ENCODE data around the gene ZNF684. TPM values are rescaled to one million over a fixed set of nuclear protein-coding genes. Genes with fewer than 3 reads are reported as not detected.
"Not testable (repeated sequence)": the region's sequence is repeated elsewhere in the genome, so short reads cannot be mapped to it uniquely, and the experiment has no call there.

Gene ZNF684
- total RNA-seq, 2 donors from 2014 or later, result 5.2 to 8.3 TPM

- intact Hi-C loops (cut with DNase I, micrococcal nuclease), result no loop called here
- ATAC-seq (no peak), DNase-seq (no peak)
These were observed 31.8 kb downstream of the ZNF684 start for GRCh38 chr1:40563266-40563665.

DNA sequence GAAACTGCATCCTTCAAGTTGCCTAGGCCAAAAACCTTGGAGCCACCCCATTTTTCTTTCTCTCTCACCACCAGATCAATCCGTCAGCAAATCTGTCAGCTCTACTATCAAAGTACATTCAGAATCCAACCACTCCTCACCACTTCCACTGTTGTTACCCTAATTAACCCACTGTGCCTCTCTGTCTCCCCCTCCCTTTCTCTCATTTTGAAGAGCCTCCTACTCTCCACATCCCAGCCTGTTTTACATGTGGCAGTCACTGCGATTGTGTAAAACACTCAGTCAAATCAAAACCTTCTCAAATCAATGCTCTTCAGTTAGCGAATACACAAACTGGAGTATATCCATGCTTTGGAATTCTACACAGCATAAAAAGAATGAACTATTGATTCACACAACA is 33.1 kb downstream of the ZNF684 start:
- no peak for DNase-seq
- intact Hi-C loops (cut with DNase I, micrococcal nuclease), result no loop called here
- ATAC-seq, result no peak

- ATAC-seq (peak; percentile 77), DNase-seq (no peak)
- intact Hi-C loops (cut with DNase I, micrococcal nuclease), result no loop called here
These were observed 33.5 kb downstream of the ZNF684 start for GRCh38 chr1:40564913-40565312.

- ATAC-seq (no peak), DNase-seq (no peak)
- intact Hi-C loops (cut with DNase I, micrococcal nuclease), result no loop called here
These were observed 36.4 kb downstream of the ZNF684 start for GRCh38 chr1:40567825-40568224.

GRCh38 chr1:40574805-40575204 is 43.4 kb downstream of the ZNF684 start:
- DNase-seq; ATAC-seq; intact Hi-C loops (cut with DNase I, micrococcal nuclease): not testable (repeated sequence)

- ATAC-seq (no peak), DNase-seq (no peak)
- intact Hi-C loops (cut with DNase I, micrococcal nuclease), result no loop called here
These were observed 43.9 kb downstream of the ZNF684 start for GRCh38 chr1:40575336-40575735.

DNA sequence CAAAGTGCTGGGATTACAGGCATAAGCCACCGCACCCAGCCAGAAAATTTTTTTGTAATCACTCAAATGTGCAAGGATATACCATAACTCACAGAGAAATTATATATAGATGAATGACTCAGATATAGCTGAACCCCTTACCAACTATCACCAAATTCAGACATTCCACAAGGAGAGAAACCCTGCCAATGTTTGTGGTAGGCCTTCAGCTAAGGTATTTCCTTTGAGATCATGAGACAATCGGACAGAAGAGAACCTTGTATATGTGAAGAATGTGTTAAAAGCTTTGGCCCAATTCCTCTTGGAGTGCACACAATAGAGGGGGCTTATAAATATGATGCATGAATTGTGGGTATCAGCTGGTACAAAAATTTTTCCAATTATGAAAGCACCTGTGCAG is 50.7 kb downstream of the ZNF684 start:
- ATAC-seq (no peak), DNase-seq (no peak)
- intact Hi-C loops (cut with DNase I, micrococcal nuclease), result no loop called here

DNA sequence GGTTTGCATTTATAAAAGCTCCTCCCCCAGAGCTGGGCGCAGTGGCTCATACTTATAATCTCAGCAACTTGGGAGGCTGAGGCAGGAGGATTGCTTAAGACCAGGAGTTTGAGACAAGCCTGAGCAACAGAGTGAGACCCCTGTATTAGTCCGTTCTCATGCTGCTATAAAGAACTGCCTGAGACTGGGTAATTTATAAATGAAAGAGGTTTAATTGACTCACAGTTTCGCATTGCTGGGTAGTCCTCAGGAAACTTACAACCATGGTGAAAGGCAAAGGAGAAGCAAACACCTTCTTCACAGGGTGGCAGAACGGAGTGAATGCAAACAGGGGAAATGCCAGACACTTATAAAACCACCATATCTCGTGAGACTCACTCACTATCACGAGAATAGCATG is 52.5 kb downstream of the ZNF684 start:
- DNase-seq (no peak), ATAC-seq (no peak)
- intact Hi-C loops (cut with DNase I, micrococcal nuclease), result no loop called here

- ATAC-seq, result no peak
- intact Hi-C loops (cut with DNase I, micrococcal nuclease), result no loop called here
- DNase-seq, result no peak
These were observed 57.1 kb downstream of the ZNF684 start for GRCh38 chr1:40588586-40588985.

DNA sequence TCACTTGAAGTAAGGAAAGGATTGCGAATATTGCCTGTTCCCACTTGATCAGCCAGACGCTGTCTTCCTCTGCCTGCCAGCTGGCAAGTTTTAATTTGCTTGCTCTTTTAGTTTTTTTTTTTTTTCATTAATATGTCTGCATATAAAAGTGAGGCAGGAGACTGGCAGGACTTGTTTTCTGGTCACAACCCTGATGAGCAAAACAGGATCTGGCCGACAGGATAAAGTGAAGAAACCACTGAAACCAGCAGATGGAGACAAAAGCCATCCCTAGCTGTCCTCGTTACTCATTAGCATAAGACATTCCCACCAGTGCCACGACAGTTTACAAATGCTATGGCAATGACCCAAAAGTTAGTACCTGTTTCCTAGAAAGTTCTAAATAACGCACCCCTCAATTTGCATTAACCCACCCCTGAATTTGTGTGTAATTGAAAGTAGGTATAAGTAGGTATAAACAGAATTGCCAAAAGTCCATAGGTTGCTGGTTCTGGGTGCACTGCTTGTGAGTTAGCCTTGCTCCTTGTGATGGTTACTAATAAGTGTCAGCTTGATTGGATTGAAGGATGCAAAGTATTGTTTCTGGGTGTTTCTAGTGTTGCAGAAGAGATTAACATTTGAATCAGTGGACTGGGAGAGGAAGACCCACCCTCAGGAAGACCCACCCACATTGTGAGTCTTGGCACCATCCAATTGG is 60.8 kb downstream of the ZNF684 start:
- DNase-seq (no peak), ATAC-seq (peak; percentile 62)
- intact Hi-C loops (cut with DNase I, micrococcal nuclease), result no loop called here

GRCh38 chr1:40593449-40594186 is 62.2 kb downstream of the ZNF684 start:
- intact Hi-C loops (cut with DNase I, micrococcal nuclease), result no loop called here
- DNase-seq, result no peak
- no peak for ATAC-seq

DNA sequence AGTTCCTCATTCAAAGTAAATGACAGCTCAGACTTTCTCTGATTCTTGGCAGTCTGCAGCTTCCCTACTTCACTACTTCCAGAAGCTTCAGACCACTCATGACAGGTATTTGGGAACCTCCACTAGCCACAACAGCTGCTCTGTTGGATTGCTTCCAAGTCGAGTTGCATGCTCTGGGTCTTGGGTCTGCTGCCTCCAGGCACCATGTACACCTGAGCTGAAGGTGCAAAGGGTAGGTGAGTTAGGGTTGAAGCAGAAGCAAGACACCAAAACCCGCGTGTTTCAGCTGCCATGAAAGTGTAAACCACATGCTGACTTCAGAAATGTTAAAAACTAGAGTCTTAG is 62.7 kb downstream of the ZNF684 start:
- intact Hi-C loops (cut with DNase I, micrococcal nuclease), result no loop called here
- no peak for DNase-seq
- ATAC-seq, result no peak

- ATAC-seq (no peak), DNase-seq (no peak)
- intact Hi-C loops (cut with DNase I, micrococcal nuclease), result no loop called here
These were observed 64.2 kb downstream of the ZNF684 start for GRCh38 chr1:40595623-40596022.

Other genes with a start within 250 kb of the ZNF684 start
- gene COL9A2, start 214.4 kb upstream of the ZNF684 start, total RNA-seq, result 1 to 10 TPM; 3.7 to 5.7 TPM
- gene SMAP2, start 157.9 kb upstream of the ZNF684 start, total RNA-seq, result 10 to 100 TPM; 23.9 to 27.2 TPM
- 1 to 10 TPM in 1 of 2 donors, under 1 TPM in 1; 0.98 to 1.5 TPM for gene ZFP69B, start 81.2 kb upstream of the ZNF684 start, total RNA-seq
- 1 to 10 TPM; 2.5 to 2.6 TPM for gene ZFP69, start 54.3 kb upstream of the ZNF684 start, total RNA-seq
- gene EXO5, start 22.9 kb upstream of the ZNF684 start, total RNA-seq, result 1 to 10 TPM; 4.7 to 5.4 TPM
- gene RIMS3, start 134.0 kb downstream of the ZNF684 start, total RNA-seq, result 10 to 100 TPM in 1 of 2 donors, 1 to 10 TPM in 1; 6.4 to 15.6 TPM
- 10 to 100 TPM; 62.5 TPM for gene NFYC, start 160.1 kb downstream of the ZNF684 start, total RNA-seq

All from left colon (tissue), 2 donors.